DMS79 treated with DMSO at 0.1 percent for 48 hours (cell line): ENCODE results near the gene CLDN6.

ENCODE experiments used
- DNase-seq: peaks from one replicate; lab custom pipeline; 2025; lab: John Stamatoyannopoulos, UW

CLDN6 gene

DNA sequence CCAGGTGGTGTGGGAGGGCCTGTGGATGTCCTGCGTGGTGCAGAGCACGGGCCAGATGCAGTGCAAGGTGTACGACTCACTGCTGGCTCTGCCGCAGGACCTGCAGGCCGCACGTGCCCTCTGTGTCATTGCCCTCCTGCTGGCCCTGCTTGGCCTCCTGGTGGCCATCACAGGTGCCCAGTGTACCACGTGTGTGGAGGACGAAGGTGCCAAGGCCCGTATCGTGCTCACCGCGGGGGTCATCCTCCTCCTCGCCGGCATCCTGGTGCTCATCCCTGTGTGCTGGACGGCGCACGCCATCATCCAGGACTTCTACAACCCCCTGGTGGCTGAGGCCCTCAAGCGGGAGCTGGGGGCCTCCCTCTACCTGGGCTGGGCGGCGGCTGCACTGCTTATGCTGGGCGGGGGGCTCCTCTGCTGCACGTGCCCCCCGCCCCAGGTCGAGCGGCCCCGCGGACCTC, 4.5 kb downstream of the CLDN6 start:
- DNase-seq = no peak

DNA sequence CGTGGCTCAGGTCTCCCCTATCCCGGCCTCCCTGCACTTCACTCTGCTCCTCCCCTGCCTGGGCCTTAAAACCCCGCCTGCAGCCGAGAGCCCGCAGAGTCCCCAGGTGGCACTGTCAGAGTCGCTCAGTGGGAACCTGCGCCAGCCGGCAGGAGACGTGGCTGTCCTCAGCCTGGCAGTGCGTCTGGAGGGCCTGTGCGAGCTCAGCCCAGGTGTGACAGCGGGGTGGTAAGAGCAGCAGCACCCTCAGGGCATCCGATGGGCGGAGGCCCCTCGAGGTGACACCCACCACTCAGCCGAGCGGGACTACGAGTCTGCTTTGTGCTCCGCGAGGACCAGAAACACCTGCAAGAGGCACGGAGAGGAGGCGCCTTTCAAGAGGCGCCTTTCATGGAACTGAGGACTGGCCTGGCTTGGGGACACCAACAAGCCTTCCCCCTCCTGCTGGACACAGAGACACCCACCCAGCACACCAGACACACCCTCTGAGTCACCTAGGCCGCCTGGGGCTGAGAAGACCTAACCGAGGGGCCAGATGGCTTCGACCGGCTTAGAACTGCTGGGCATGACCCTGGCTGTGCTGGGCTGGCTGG, 5.1 kb downstream of the CLDN6 start, which contains the start of gene CLDN9:
Gene CLDN9 (plus strand): TSS at position 96 of the 593 bp plus-strand sequence. CDS start 440 bp downstream, at position 536.
- DNase-seq = peak; percentile 70

- DNase-seq = peak; percentile 87
These were observed 5.7 kb downstream of the CLDN6 start for GRCh38 chr16:3012246-3012645.

- no peak for DNase-seq
These were observed 7.5 kb downstream of the CLDN6 start for GRCh38 chr16:3010510-3010909.

GRCh38 chr16:3009568-3010390, 8.2 kb downstream of the CLDN6 start:
- no peak for DNase-seq

GRCh38 chr16:3008690-3009037, 9.3 kb downstream of the CLDN6 start:
- no peak for DNase-seq

DNA sequence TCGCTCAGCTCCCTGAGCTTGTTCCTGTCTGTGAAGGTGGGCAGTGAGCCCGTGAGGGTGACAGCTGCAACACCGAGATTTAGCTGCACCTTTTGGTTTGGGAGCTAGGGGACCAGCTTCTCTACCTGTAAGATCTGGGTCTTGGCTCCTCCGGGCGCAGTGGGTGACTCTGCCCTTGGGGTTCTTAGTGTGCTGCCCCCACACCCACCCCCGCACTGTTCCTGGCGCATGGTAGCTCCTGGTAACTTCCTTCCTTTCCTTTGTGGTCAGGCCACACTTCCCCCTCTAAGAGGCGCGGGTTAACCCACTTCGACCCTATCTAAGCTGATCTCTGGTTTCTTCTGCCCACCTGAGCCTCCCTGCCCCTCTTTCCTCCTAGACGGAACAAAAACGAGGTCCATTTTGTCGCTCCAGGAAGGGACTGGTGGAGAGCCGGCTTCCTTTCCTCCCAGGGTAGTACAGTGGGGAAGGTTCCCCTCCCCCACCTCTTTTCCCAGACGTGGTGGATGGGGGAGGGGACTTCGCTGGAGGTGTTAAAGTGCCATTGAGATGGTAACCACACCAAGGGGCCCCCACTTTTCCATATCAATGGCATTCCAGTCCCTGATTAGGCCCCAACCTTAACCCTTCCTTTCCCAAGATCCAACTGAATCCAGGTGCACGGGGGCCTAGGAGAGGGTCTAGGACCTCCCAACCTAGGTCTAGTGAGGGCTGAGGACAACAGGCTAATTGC, 9.9 kb downstream of the CLDN6 start:
- DNase-seq = no peak

DNA sequence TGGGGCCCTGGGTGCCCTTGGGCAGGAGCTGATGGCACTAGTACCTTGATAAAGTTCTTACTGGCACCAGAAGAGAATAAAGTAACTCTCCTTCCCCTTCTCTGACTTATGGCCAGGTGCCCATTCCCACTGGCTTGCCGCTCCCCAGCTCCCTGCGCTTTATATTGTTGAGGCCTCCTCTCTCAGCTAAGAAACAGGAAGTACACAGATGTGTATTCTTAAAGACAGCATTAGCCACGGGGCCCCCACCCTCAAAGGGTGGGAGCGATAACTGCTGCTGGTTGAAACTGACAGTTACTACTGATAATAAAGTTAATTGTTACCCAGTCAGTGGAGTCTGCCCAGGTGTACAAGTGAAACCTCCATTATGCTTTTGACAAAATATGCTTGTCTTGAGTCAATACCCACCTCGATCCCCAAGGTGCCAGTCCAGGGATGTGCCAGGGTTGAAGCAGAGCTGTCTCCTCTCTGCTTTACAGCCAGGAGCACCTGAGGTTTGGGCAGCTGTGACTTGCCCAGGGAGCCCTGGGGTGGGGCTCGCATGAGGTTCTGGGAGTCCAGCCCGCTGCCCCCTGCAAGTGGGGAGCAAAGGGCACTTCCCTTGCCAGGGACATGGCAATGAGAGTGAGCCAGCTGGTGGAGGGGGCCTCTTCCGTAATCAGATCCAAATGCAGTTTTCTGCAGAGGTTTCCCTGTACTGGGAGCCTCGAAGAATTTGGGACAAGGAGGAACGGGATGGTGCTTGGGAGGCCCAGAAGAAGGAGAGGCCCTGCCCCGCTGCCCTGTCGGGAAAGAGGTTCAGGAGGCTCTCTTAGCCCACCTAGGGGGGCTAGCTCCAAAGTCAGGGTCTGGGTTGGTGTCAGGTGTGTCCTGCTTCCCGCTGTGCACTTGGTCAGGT, 10.7 kb downstream of the CLDN6 start:
- no peak for DNase-seq

GRCh38 chr16:3004781-3005284, 13.2 kb downstream of the CLDN6 start:
- peak; percentile 46 for DNase-seq

DNA sequence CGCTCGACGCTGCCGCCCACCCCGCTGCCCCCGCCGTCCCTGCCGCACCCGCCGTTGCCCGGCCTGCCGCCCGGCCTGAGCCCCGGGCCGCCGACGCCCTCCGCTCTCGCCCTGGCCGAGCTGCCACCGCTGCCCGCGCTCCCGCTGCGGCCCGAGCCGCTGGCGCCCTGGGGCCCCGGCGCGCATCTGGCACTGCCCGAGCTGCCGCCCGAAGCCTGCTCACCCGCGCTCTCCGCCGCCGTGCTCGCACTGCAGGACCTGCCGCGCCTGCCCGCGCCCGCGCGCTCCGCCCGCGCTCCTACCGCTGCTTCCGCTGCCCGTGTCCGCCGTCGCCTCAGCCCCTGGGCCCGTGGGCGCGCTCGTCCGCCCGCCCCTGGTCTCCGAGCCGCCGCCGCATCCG, 13.7 kb downstream of the CLDN6 start:
- no peak for DNase-seq

DNA sequence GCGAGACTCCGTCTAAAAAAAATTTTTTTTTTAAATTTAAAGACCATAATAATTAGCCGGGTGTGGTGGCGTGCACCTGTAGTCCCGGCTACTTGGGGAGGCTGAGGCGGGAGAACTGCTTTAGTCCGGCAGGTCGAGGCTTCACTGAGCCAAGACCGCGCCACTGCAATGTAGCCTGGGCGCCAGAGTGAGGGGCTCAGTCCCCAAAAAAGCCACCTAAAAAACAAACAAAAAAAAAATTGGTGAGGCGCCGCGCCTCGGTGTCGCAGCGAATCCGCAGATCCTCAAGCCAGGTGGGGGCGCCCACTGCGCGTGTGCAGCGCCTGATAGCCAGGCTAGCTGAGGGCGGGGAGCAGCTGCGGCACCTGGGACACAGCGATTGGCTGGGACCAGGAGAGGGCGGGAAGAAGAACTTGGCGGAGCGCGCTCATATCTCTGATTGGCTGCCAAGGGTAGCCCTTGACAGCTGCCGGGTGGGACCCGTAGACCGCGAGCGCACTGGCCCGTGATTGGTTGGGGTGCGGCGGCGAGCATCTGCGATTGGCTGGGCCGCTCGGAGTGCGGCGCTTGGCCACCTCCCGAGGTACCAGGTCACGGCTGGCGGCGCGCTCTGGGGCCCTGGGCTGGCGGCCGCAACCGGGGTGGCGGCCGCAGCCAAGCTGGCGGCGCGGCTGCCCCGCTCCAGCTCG, 14.3 kb downstream of the CLDN6 start:
- peak; percentile 96 for DNase-seq

- no peak for DNase-seq
These were observed 16.7 kb downstream of the CLDN6 start for GRCh38 chr16:3001316-3001715.

DNA sequence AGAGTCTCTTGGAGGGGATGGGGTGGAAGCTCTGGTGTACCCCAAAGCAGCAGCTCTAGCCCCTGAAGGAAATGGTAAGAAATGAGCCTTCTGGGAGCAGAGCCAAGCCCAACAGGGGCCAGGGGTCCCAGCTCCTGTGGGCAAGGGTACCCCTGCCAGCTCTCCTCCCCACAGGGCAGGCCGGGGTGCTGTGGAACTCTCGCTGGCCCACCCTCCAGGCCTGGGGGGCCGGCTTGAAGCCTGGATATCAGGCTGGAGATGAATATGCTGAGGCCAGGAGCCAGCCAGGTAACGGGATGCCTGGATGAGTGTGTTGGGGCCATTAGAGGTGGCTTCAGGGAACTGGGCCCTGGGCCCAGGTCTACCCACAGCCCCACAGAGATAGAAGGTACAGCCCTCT, 17.4 kb downstream of the CLDN6 start:
- no peak for DNase-seq

- DNase-seq = no peak
These were observed 18.1 kb downstream of the CLDN6 start for GRCh38 chr16:2999929-3000328.

DNA sequence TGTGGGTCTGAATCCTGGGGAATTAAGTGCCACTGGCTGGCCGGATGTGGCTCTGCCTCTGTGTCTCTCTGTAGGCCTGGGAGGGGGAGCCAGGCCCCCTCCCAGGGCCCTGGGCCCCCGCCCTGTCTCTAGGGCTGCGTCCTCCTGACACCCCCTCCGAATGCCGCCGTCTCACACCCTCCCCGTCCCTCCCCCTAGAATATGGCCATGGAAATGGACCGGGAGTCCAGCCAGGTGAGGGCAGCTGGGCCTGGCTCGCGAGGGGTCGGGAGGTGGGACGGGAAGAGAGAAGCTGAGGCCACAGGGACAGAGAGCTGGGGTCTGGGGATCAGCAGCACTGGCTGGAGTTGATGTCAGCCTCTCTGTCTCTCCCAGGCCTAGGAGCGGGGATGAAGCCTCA, 21.7 kb downstream of the CLDN6 start:
- DNase-seq = no peak

- no peak for DNase-seq
These were observed 25.5 kb downstream of the CLDN6 start for GRCh38 chr16:2992383-2993081.

- DNase-seq = no peak
These were observed 26.3 kb downstream of the CLDN6 start for GRCh38 chr16:2991566-2992261.

GRCh38 chr16:2990891-2991290, 27.1 kb downstream of the CLDN6 start:
- DNase-seq = no peak

- no peak for DNase-seq
These were observed 29.3 kb downstream of the CLDN6 start for GRCh38 chr16:2988590-2989099.

DNA sequence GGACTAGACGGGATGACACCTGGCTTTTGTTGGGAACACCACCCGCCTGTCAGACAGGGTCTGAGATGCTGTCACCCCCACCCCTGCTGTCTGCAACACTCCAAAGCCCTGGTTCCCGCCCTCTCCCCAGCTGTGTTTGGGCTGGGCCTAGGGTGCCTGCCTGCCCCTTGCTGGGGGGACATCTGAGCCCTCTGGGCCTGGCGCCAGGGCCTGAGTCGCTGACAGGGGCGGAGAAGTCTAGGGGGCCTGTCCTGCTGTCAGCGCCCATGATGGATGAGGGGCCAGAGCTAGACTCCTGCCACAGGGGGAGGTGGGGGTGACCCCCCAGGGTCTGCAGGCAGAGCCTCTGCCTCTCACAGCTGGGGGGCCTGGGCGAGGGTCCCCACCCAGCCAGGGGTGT, 30.1 kb downstream of the CLDN6 start:
- no peak for DNase-seq
